Lower leg skin (tissue), 3 donors: ENCODE measurements around the gene ZC3H7A.

Source experiments
- CTCF ChIP-seq, 3 donors: fragments of 450-650 bp; IDR thresholded peaks; one replicate each; pipeline ENCODE4 v1.5.1; 2016; ENCODE audit warnings: antibody characterized with exemption in 3 of 3, mild to moderate bottlenecking in 3 of 3, moderate library complexity in 2 of 3
- POLR2A ChIP-seq, 2 donors: fragments of 450-650 bp; IDR thresholded peaks; one replicate each; pipeline ENCODE4 v1.6.1; 2016 to 2017; ENCODE audit warnings: antibody characterized with exemption in 2 of 2, mild to moderate bottlenecking in 1 of 2, moderate library complexity in 1 of 2

GRCh38 chr16:11783319-11784037 lies 13.6 kb downstream of the ZC3H7A start:
- TF ChIP-seq CTCF (IDR thresholded peaks at IDR 0.05) (no peak), POLR2A (IDR thresholded peaks at IDR 0.05) (no peak)
